Measurements from ENCODE around the gene GALNT10. TPM values are rescaled to one million over a fixed set of nuclear protein-coding genes. Genes with fewer than 3 reads are reported as not detected.

Gene GALNT10
- total RNA-seq, 4 donors from 2014 or later: 35.9 to 59.4 (median 46.8) TPM

DNA sequence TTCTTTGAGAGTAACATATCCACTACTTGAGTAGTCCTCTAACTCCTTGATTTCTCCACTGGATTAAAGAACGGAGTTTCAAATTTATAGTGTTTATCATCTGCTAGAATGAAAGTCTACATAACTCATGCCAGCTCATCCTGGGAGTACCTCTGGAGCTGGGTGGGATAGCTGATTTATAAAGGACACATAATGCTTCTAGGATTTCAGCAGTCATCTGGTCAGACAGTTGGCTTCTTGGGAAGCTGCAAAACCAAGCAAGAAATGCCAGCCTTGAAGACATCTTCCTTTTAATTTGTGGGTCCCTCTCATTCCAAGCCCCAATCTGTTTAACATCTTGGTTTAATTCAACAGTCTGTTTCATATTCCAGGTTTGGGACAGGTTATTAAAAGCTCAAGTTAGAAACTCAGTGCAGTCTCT, 3.2 kb downstream of the GALNT10 start:
- Histone ChIP-seq H3K4me1 (peaks cover 0 to 48% (median 6%) of the 10 kb centered on the region in 4 donors), H3K27ac (no peak overlapping the region), H3K36me3 (no peaks in the 10 kb centered on the region), H3K9me3 (no peaks in the 10 kb centered on the region), H3K4me3 (no peak overlapping the region), H3K27me3 (no peaks in the 10 kb centered on the region)
- TF ChIP-seq, protein P1, sequence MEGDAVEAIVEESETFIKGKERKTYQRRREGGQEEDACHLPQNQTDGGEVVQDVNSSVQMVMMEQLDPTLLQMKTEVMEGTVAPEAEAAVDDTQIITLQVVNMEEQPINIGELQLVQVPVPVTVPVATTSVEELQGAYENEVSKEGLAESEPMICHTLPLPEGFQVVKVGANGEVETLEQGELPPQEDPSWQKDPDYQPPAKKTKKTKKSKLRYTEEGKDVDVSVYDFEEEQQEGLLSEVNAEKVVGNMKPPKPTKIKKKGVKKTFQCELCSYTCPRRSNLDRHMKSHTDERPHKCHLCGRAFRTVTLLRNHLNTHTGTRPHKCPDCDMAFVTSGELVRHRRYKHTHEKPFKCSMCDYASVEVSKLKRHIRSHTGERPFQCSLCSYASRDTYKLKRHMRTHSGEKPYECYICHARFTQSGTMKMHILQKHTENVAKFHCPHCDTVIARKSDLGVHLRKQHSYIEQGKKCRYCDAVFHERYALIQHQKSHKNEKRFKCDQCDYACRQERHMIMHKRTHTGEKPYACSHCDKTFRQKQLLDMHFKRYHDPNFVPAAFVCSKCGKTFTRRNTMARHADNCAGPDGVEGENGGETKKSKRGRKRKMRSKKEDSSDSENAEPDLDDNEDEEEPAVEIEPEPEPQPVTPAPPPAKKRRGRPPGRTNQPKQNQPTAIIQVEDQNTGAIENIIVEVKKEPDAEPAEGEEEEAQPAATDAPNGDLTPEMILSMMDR (IDR thresholded peaks at IDR 0.05): no peak
- no peak for TF ChIP-seq POLR2A (IDR thresholded peaks at IDR 0.05)
- DNase-seq: no peak

- no peak overlapping the region for H3K4me3 ChIP-seq
- DNase-seq: no peak
- TF ChIP-seq, protein P1 (IDR thresholded peaks at IDR 0.05): no peak
- TF ChIP-seq POLR2A (IDR thresholded peaks at IDR 0.05): no peak
- H3K4me1 ChIP-seq: peaks cover 0 to 44% (median 6%) of the 10 kb centered on the region in 4 donors
- no peaks in the 10 kb centered on the region for H3K36me3 ChIP-seq
- H3K27me3 ChIP-seq: no peaks in the 10 kb centered on the region
- no peaks in the 10 kb centered on the region for H3K9me3 ChIP-seq
- H3K27ac ChIP-seq: no peak overlapping the region
These were observed 4.1 kb downstream of the GALNT10 start for GRCh38 chr5:154194345-154195329.

GRCh38 chr5:154196281-154196680, 5.7 kb downstream of the GALNT10 start:
- no peak overlapping the region for H3K27ac ChIP-seq
- H3K4me1 ChIP-seq: peaks cover 0 to 40% (median 5%) of the 10 kb centered on the region in 4 donors
- DNase-seq: no peak
- H3K36me3 ChIP-seq: no peaks in the 10 kb centered on the region
- H3K27me3 ChIP-seq: no peaks in the 10 kb centered on the region
- H3K4me3 ChIP-seq: no peak overlapping the region
- no peak for TF ChIP-seq POLR2A (IDR thresholded peaks at IDR 0.05)
- TF ChIP-seq, protein P1 (IDR thresholded peaks at IDR 0.05): no peak
- no peaks in the 10 kb centered on the region for H3K9me3 ChIP-seq

GRCh38 chr5:154196955-154197652, 6.6 kb downstream of the GALNT10 start:
- no peak for DNase-seq
- no peak overlapping the region for H3K4me3 ChIP-seq
- H3K4me1 ChIP-seq: peaks cover 0 to 33% (median 3%) of the 10 kb centered on the region in 4 donors

More at GRCh38 chr5:154196955-154197652, 6.6 kb downstream of the GALNT10 start:
- Histone ChIP-seq H3K27ac (peak overlapping the region in 2 of 4 donors; percentile 68 to 77), H3K9me3 (no peaks in the 10 kb centered on the region), H3K36me3 (no peaks in the 10 kb centered on the region), H3K27me3 (no peaks in the 10 kb centered on the region)
- TF ChIP-seq, protein P1 (IDR thresholded peaks at IDR 0.05): peak in 3 of 6 experiments; percentile 30 to 49 (median 32)
- no peak for TF ChIP-seq POLR2A (IDR thresholded peaks at IDR 0.05)
